Measurements from ENCODE around the gene CALCB. TPM values are rescaled to one million over a fixed set of nuclear protein-coding genes. Genes with fewer than 3 reads are reported as not detected.
"Not testable (repeated sequence)": the region's sequence is repeated elsewhere in the genome, so short reads cannot be mapped to it uniquely, and the experiment has no call there.

The CALCB gene
- total RNA-seq, 1 donor from 2014 or later, result not detected

DNA sequence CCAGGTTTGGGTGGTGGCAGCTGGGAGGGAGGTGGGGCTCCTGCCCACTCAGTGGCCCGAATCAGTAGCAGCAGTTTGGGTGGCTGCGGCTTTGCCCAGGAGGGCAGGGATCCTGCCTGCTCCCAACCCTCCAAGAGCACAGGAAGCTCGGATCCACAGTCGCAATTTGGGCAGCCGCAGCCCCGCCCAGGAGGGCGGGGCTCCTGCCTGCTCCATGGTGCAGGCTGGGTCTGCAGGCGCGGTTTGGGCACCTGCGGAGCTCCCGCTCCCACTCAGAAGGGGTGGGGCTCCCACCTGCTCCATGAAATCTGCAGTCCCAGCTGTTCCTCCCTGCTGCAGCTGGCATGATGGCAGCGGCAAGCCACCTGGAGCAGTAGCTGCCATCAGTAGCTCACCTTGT, 38.1 kb upstream of the CALCB start:
- no peak for TF ChIP-seq CTCF (IDR thresholded peaks at IDR 0.05)
- no peaks in the 10 kb centered on the region for H3K9me3 ChIP-seq
- peaks cover 13% of the 10 kb centered on the region for H3K27me3 ChIP-seq
- DNase-seq (no peak), ATAC-seq (peak; percentile 14)
- H3K4me1 ChIP-seq, result no peaks in the 10 kb centered on the region
- H3K4me3 ChIP-seq, result no peak overlapping the region
- intact Hi-C loops (cut with DNase I), result no loop called here
- no peak overlapping the region for H3K27ac ChIP-seq
- H3K36me3 ChIP-seq, result no peaks in the 10 kb centered on the region

DNA sequence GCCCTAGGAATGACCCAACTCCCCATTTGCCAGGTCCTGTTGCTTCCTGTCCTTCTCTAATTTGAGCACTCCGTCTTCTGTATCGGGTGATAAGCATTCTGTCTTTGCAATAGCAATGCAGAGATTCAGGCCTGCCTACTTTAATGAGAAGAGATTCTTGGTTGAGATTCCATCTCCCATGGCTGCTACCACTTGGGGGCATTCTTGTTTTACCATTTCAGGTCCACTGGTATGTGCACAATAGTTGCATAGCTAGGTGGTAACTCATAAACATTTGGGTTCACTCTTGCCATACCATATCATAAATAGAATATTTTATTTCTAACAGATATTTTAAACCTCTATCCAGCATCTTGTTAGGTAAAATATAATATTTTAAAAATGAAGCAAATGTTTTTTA, 34.4 kb upstream of the CALCB start:
- Histone ChIP-seq H3K9me3 (no peaks in the 10 kb centered on the region), H3K27ac (no peak overlapping the region), H3K27me3 (peaks cover 13% of the 10 kb centered on the region), H3K4me3 (no peak overlapping the region), H3K36me3 (no peaks in the 10 kb centered on the region), H3K4me1 (no peaks in the 10 kb centered on the region)
- DNase-seq (no peak), ATAC-seq (no peak)
- intact Hi-C loops (cut with DNase I), result no loop called here
- TF ChIP-seq CTCF (IDR thresholded peaks at IDR 0.05), result no peak

DNA sequence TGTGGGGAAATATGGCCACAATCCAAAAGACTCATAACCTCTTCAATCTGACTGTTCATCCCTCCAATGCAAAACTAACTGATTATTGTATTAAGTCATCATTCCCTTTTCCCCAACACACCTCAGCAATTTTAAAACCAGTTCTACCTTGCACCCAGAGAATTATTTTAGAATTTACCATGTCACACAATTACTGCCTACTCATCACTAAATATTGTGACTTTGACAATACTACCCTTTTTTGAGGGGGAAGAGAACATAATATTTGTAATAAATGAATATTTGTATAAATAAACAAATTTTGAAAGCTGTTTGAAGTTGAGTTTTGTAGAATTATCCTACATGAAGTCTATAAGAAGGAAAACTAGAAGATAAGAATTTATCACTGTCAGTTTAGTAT, 28.2 kb upstream of the CALCB start:
- Histone ChIP-seq H3K27me3 (no peaks in the 10 kb centered on the region), H3K4me3 (no peak overlapping the region), H3K4me1 (no peaks in the 10 kb centered on the region), H3K27ac (no peak overlapping the region), H3K9me3 (no peaks in the 10 kb centered on the region), H3K36me3 (no peaks in the 10 kb centered on the region)
- DNase-seq, result no peak
- no peak for ATAC-seq
- TF ChIP-seq CTCF (IDR thresholded peaks at IDR 0.05), result no peak
- intact Hi-C loops (cut with DNase I), result no loop called here

DNA sequence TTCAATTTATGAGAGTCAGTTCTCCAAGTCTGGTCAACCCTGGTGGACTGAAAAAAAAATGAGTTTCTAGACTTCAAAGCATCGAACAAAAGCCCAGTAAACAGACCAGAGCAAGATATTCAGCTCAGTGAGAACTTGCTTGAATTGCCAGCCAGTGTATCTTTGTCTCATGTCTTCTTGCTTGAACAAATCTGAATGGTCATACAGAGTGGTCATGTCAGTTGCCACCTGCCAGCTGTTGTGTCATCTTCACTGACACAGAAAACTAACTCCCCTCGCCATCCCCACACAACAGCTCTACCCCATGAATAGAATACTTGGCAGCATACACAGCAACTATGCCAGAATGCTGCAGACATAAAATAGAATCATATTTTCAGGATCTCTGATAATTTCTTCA, 27.5 kb upstream of the CALCB start:
- no peak for DNase-seq
- no peaks in the 10 kb centered on the region for H3K27me3 ChIP-seq
- no peaks in the 10 kb centered on the region for H3K4me1 ChIP-seq
- TF ChIP-seq CTCF (IDR thresholded peaks at IDR 0.05), result no peak
- no peak for ATAC-seq
- H3K36me3 ChIP-seq, result no peaks in the 10 kb centered on the region
- intact Hi-C loops (cut with DNase I), result no loop called here
- H3K9me3 ChIP-seq, result no peaks in the 10 kb centered on the region
- no peak overlapping the region for H3K27ac ChIP-seq
- H3K4me3 ChIP-seq, result no peak overlapping the region

DNA sequence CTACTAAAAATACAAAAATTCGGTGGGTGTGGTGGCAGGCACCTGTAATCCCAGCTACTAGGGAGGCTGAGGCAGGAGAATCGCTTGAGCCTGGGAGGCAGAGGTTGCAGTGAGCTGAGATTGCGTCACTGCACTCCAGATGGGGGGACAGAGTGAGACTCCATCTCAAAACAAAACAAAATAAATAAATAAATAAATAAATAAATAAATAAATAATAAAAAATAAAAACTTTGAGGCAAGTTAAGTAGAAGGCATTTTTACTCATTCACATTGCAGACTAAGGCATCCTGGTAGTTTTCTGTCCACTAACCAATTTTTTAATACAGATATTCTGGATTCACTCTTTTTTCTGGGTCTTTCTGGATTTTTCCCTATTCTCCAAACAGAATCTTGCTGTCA, 26.7 kb upstream of the CALCB start:
- ATAC-seq; H3K4me1 ChIP-seq; intact Hi-C loops (cut with DNase I); H3K27me3 ChIP-seq; H3K9me3 ChIP-seq; DNase-seq; H3K27ac ChIP-seq; H3K4me3 ChIP-seq; H3K36me3 ChIP-seq: not testable (repeated sequence)

- peak; percentile 42 for ATAC-seq
- no peak for DNase-seq
- TF ChIP-seq CTCF (IDR thresholded peaks at IDR 0.05), result no peak
- Histone ChIP-seq H3K4me3 (no peak overlapping the region), H3K4me1 (no peaks in the 10 kb centered on the region), H3K9me3 (no peaks in the 10 kb centered on the region), H3K27ac (no peak overlapping the region), H3K27me3 (no peaks in the 10 kb centered on the region), H3K36me3 (no peaks in the 10 kb centered on the region)
- intact Hi-C loops (cut with DNase I), result no loop called here
Measured at GRCh38 chr11:15048616-15049015, 24.8 kb upstream of the CALCB start.
